HepG2 (cell line): ENCODE results near the gene PCBP1. TPM values are rescaled to one million over a fixed set of nuclear protein-coding genes. Genes with fewer than 3 reads are reported as not detected.
A peak's percentile ranks its signal among the peaks of the same experiment; 100 is the strongest.

Experiments used
- ATAC-seq: fragments of 200-7000 bp; cut with Tn5 transposase; 3 replicates; pipeline ENCODE4 v1.9.1; 2020; ENCODE audit warnings: mild to moderate bottlenecking, moderate library complexity
- BruUV-seq: library from RNA; stranded (reverse); fragments of 400-500 nt; replicated peaks from 2 replicates; lab custom pipeline; 2021; lab: Mats Ljungman, UMichigan
- CTCF ChIA-PET: fragments of 300-600 bp; formaldehyde crosslinking; extraction: SDS; loops from one replicate; lab custom pipeline; 2021; ENCODE audit warnings: low total read pairs, inconsistent platforms, low intra/inter-chr PET ratio; lab: Yijun Ruan, JAX
- POLR2A ChIA-PET: fragments of 350-600 bp; sonication (Branson Sonifier 250); formaldehyde crosslinking; loops from one replicate; lab custom pipeline; 2020; ENCODE audit warnings: antibody characterized with exemption, inconsistent platforms; lab: Yijun Ruan, JAX
- DNase-seq: peaks from one replicate; pipeline ENCODE4 v3.0.0-alpha.2; 2015; ENCODE audit warnings: low spot score
- FAIRE-seq: peaks from 3 replicates; lab custom pipeline; 2011; peaks lifted over from hg19 to GRCh38; lab: Jason Lieb, UNC
- H2AFZ ChIP-seq: one replicate; pipeline ENCODE4 v1.6.1; 2011; ENCODE audit warnings: low read length, inconsistent platforms
- H3K27ac ChIP-seq: fragments of 300-600 bp; 3 replicates; pipeline ENCODE4 v1.8.0; 2011; ENCODE audit warnings: mixed run types, mild to moderate bottlenecking, mixed read lengths, low read length, inconsistent platforms; ENCODE audit not compliant: insufficient read depth; ENCODE audit errors: extremely low read length
- H3K27me3 ChIP-seq, 2 experiments: fragments of 200-600 bp in 1 of 2; 2 replicates in 1 of 2; 3 replicates in 1 of 2; pipeline versions ENCODE4 v1.6.0 to v1.8.0; 2011; ENCODE audit warnings: low read length in 2 of 2, mild to moderate bottlenecking in 2 of 2, moderate library complexity in 2 of 2, inconsistent platforms in 1 of 2; ENCODE audit not compliant: insufficient read depth in 2 of 2, control insufficient read depth in 1 of 2
- H3K36me3 ChIP-seq, 2 experiments: fragments of 200-600 bp in 1 of 2; replicated peaks in 1 of 2; 2 replicates in 1 of 2; 3 replicates in 1 of 2; pipeline versions ENCODE4 v1.5.1 to v1.8.0; 2011; ENCODE audit warnings: low read length in 2 of 2, inconsistent platforms in 1 of 2; ENCODE audit not compliant: insufficient read depth in 2 of 2, control insufficient read depth in 1 of 2
- H3K4me1 ChIP-seq: 2 replicates; pipeline ENCODE4 v1.5.1; 2012; ENCODE audit warnings: low read length, inconsistent platforms; ENCODE audit not compliant: insufficient read depth
- H3K4me2 ChIP-seq: 2 replicates; pipeline ENCODE4 v1.6.0; 2011; ENCODE audit warnings: low read depth, low read length, inconsistent platforms
- H3K4me3 ChIP-seq, 3 experiments: fragments of 200-600 bp in 1 of 3; sonication (generic), shearing (Covaris generic) in 1 of 3; replicated peaks in 1 of 3; 2 replicates each; pipeline ENCODE4 v1.5.1; 2011 to 2016; ENCODE audit warnings: low read length in 3 of 3, inconsistent platforms in 2 of 3, low read depth in 2 of 3, mild to moderate bottlenecking in 2 of 3, control low read depth in 1 of 3, mixed read lengths in 1 of 3; ENCODE audit not compliant: insufficient read depth in 1 of 3
- H3K79me2 ChIP-seq: one replicate; pipeline ENCODE4 v1.6.1; 2011; ENCODE audit warnings: low read length, inconsistent platforms; ENCODE audit not compliant: insufficient read depth
- H3K9ac ChIP-seq: 2 replicates; pipeline ENCODE4 v1.6.0; 2011; ENCODE audit warnings: mild to moderate bottlenecking, low read depth, low read length, inconsistent platforms; ENCODE audit not compliant: insufficient read depth
- H3K9me3 ChIP-seq: 2 replicates; pipeline ENCODE4 v1.5.1; 2012; ENCODE audit warnings: mild to moderate bottlenecking, low read length
- H4K20me1 ChIP-seq: 2 replicates; pipeline ENCODE4 v1.6.0; 2011; ENCODE audit warnings: inconsistent platforms, mild to moderate bottlenecking, low read length, moderate library complexity; ENCODE audit not compliant: insufficient read depth
- AGO2 ChIP-seq: fragments of 200-400 bp; formaldehyde crosslinking; optimal IDR thresholded peaks from 2 replicates; pipeline ENCODE3; 2017; ENCODE audit warnings: mild to moderate bottlenecking, low read depth, low read length, moderate library complexity
- ATF5 ChIP-seq: sonication (generic); formaldehyde crosslinking; IDR thresholded peaks from 2 replicates; pipeline ENCODE4 v1.4.0; 2020; ENCODE audit warnings: mild to moderate bottlenecking, low read depth, missing genetic modification reagents
- DZIP1 ChIP-seq: sonication (generic); formaldehyde crosslinking; IDR thresholded peaks from 2 replicates; pipeline ENCODE4 v1.5.0; 2020; ENCODE audit warnings: mild to moderate bottlenecking, missing genetic modification reagents
- GATA4 ChIP-seq: sonication (generic); IDR thresholded peaks from 2 replicates; pipeline ENCODE4 v1.6.1; 2016; ENCODE audit warnings: antibody characterized with exemption, low read depth, borderline replicate concordance
- PHB2 ChIP-seq: fragments of 450-650 bp; IDR thresholded peaks from 2 replicates; pipeline ENCODE4 v1.6.1; 2018; ENCODE audit not compliant: partially characterized antibody
- PRMT3 ChIP-seq: sonication (generic); formaldehyde crosslinking; IDR thresholded peaks from 2 replicates; pipeline ENCODE4 v1.8.1; 2022; ENCODE audit warnings: low read depth, mild to moderate bottlenecking, moderate library complexity, missing genetic modification reagents, borderline replicate concordance
- RBFOX2 ChIP-seq: fragments of 200-400 bp; formaldehyde crosslinking; IDR thresholded peaks from 2 replicates; pipeline ENCODE4 v1.6.1; 2017; ENCODE audit warnings: low read depth, mild to moderate bottlenecking, low read length
- SAFB2 ChIP-seq: sonication (generic); formaldehyde crosslinking; IDR thresholded peaks from 2 replicates; pipeline ENCODE4 v1.5.1; 2020; ENCODE audit warnings: missing genetic modification reagents, low read depth, mild to moderate bottlenecking, borderline replicate concordance
- ZNF121 ChIP-seq: sonication (generic); formaldehyde crosslinking; IDR thresholded peaks from 2 replicates; pipeline ENCODE4 v1.5.0; 2020; ENCODE audit warnings: mild to moderate bottlenecking, missing genetic modification reagents
- ZNF296 ChIP-seq: sonication (generic); formaldehyde crosslinking; conservative IDR thresholded peaks from 2 replicates; pipeline ENCODE4 v1.5.0; 2020; ENCODE audit warnings: mild to moderate bottlenecking, missing genetic modification reagents
- ZNF549 ChIP-seq: sonication (generic); formaldehyde crosslinking; IDR thresholded peaks from 2 replicates; pipeline ENCODE4 v1.5.0; 2020; ENCODE audit warnings: missing genetic modification reagents
- ZNF557 ChIP-seq: sonication (generic); formaldehyde crosslinking; IDR thresholded peaks from 2 replicates; pipeline ENCODE4 v1.4.0; 2020; ENCODE audit warnings: missing genetic modification reagents
- ZNF746 ChIP-seq: sonication (generic); formaldehyde crosslinking; IDR thresholded peaks from 2 replicates; pipeline ENCODE4 v1.8.0; 2022; ENCODE audit warnings: mild to moderate bottlenecking, missing genetic modification reagents
- WGBS: methylation state at CpG from one replicate; pipeline ENCODE4 v1.1.6; 2017; ENCODE audit warnings: low lambda C conversion rate; 5-methylcytosine and 5-hydroxymethylcytosine counted together
- in situ Hi-C: cut with HindIII; loops from 2 replicates; pipeline ENCODE4 v1.10.0; 2017; ENCODE audit warnings: low pct_unique_long_range_greater_than_20kb; ENCODE audit not compliant: extremely low pct_ligation_motif_present
- intact Hi-C: fragments of 100-400 bp; cut with micrococcal nuclease; formaldehyde crosslinking; loops from one replicate; pipeline ENCODE4 v1.10.0; 2022; ENCODE audit not compliant: unreplicated experiment
- polyA plus RNA-seq, 8 experiments: library from polyadenylated mRNA; depleted of rRNA in 3 of 8; stranded (reverse) in 7 of 8; unstranded in 1 of 8; fragments of >200 nt; fragmentation: Illumina TruSeq in 4 of 8; extraction: Trizol in 4 of 8; gene quantifications; 2 replicates each; pipeline versions ENCODE4 v1.2.1 to v1.2.3, GENCODE V29; 2011 to 2016; ENCODE audit warnings: low read depth in 4 of 8, missing spikeins in 1 of 8, mixed read lengths in 1 of 8; ENCODE audit not compliant: insufficient read depth in 1 of 8
- total RNA-seq, 5 experiments: library from RNA; depleted of rRNA; stranded (reverse); fragments of >200 nt; fragmentation: Illumina TruSeq; extraction: Trizol; gene quantifications; 2 replicates each; pipeline ENCODE4 v1.2.3, GENCODE V29; 2016; ENCODE audit warnings: low read depth in 1 of 5

PCBP1 gene
- total and polyA plus RNA-seq, 2 of the 13 experiments (the other 11 are each of a cell fraction or from before 2014, with no cell fraction given), result 32.0 to 137 TPM

GRCh38 chr2:70041663-70042062 lies 45.6 kb upstream of the PCBP1 start:
- no peak overlapping the region for H3K4me3 ChIP-seq
- no TSS peak for BruUV-seq
- H3K79me2 ChIP-seq, result no peaks in the 10 kb centered on the region
- no peak overlapping the region for H3K27ac ChIP-seq
- intact Hi-C loops, result no loop called here
- in situ Hi-C loops, result no loop called here
- TF ChIP-seq AGO2, result peak; percentile 7
- TF ChIP-seq GATA4, result no peak
- H3K27me3 ChIP-seq, result no peaks in the 10 kb centered on the region
- no peak overlapping the region for H2AFZ ChIP-seq
- H3K9ac ChIP-seq, result no peak overlapping the region
- H4K20me1 ChIP-seq, result no peaks in the 10 kb centered on the region
- H3K4me2 ChIP-seq, result no peak overlapping the region
- ChIA-PET CTCF (no interaction called here), POLR2A (interaction anchor here (0.6 to 2.2 kb wide), 5 partner anchors 9 to 127 kb away, joined by 3 to 10 read pairs (median 5); partner anchors contain the start of gene MXD1)
- FAIRE-seq (no peak), ATAC-seq (no peak), DNase-seq (no peak)
- WGBS, result 95% methylated on average over 3 of the region's 3 CpGs
- H3K9me3 ChIP-seq, result no peaks in the 10 kb centered on the region
- H3K36me3 ChIP-seq, result peaks cover 6 to 14% of the 10 kb centered on the region in 2 experiments
- peaks cover 9% of the 10 kb centered on the region for H3K4me1 ChIP-seq

- Histone ChIP-seq H3K9me3 (no peaks in the 10 kb centered on the region), H3K36me3 (peaks cover 8 to 19% of the 10 kb centered on the region in 2 experiments), H2AFZ (no peak overlapping the region), H3K27me3 (no peaks in the 10 kb centered on the region), H3K4me1 (peaks cover 9% of the 10 kb centered on the region), H3K79me2 (no peaks in the 10 kb centered on the region), H3K4me2 (no peak overlapping the region), H3K9ac (no peak overlapping the region), H4K20me1 (no peaks in the 10 kb centered on the region), H3K27ac (no peak overlapping the region), H3K4me3 (no peak overlapping the region)
- DNase-seq (no peak), ATAC-seq (no peak; the same call in 2 of the 3 replicates), FAIRE-seq (no peak)
- intact Hi-C loops (no loop called here), in situ Hi-C loops (no loop called here)
- BruUV-seq, result no TSS peak
- ChIA-PET CTCF (no interaction called here), POLR2A (interaction anchor here (0.6 to 2.2 kb wide), 4 partner anchors 8 to 128 kb away, joined by 3 to 10 read pairs (median 6); partner anchors contain the start of gene MXD1)
- TF ChIP-seq PHB2 (no peak), DZIP1 (CRISPR knock-in tag) (no peak), ZNF549 (no peak), ZNF557 (CRISPR knock-in tag) (no peak), PRMT3 (CRISPR knock-in tag) (no peak), ZNF121 (CRISPR knock-in tag) (no peak), ZNF296 (CRISPR knock-in tag) (no peak), ATF5 (CRISPR knock-in tag) (no peak), SAFB2 (CRISPR knock-in tag) (no peak), RBFOX2 (no peak), ZNF746 (no peak)
- 100% methylated on average over 2 of the region's 2 CpGs for WGBS
Observed at GRCh38 chr2:70042246-70042645, 45.0 kb upstream of the PCBP1 start.
